Astrocyte of the cerebellum (primary cell): Measurements from ENCODE around the gene MTX2.

Experiments
- DNase-seq: peaks from one replicate; pipeline ENCODE4 v3.0.0-alpha.2; 2011; ENCODE audit warnings: low read depth
- H3K4me3 ChIP-seq: 2 replicates; pipeline ENCODE4 v1.5.1; 2011; ENCODE audit warnings: mild to moderate bottlenecking, low read depth, low read length, moderate library complexity
- CTCF ChIP-seq: IDR thresholded peaks from 2 replicates; pipeline ENCODE4 v1.5.1; 2012; ENCODE audit warnings: low read length, low read depth, moderate library complexity, mild to moderate bottlenecking; ENCODE audit errors: missing control alignments
- in situ Hi-C: cut with HindIII; loops from 2 replicates; pipeline ENCODE4 v1.10.0; 2017; ENCODE audit warnings: low sequenced_read_pairs

The MTX2 gene

GRCh38 chr2:176380341-176380740, 111.1 kb downstream of the MTX2 start:
- no peak for DNase-seq
- in situ Hi-C loops: no loop called here
- TF ChIP-seq CTCF: no peak
- H3K4me3 ChIP-seq: no peak overlapping the region

- in situ Hi-C loops: no loop called here
- DNase-seq: no peak
- no peak for TF ChIP-seq CTCF
- H3K4me3 ChIP-seq: no peak overlapping the region
Measured at GRCh38 chr2:176383100-176383499, 113.9 kb downstream of the MTX2 start.

- DNase-seq: no peak
Measured at GRCh38 chr2:176383836-176384442, 114.7 kb downstream of the MTX2 start.

GRCh38 chr2:176385219-176385759, 116.0 kb downstream of the MTX2 start:
- no peak for DNase-seq
- TF ChIP-seq CTCF: no peak
- in situ Hi-C loops: no loop called here
- H3K4me3 ChIP-seq: no peak overlapping the region

More at GRCh38 chr2:176383836-176384442, 114.7 kb downstream of the MTX2 start:
- TF ChIP-seq CTCF: no peak
- in situ Hi-C loops: no loop called here
- no peak overlapping the region for H3K4me3 ChIP-seq

GRCh38 chr2:176385838-176386237, 116.6 kb downstream of the MTX2 start:
- in situ Hi-C loops: no loop called here
- no peak overlapping the region for H3K4me3 ChIP-seq
- no peak for DNase-seq
- no peak for TF ChIP-seq CTCF
